Skeletal muscle satellite cell (primary cell): ENCODE measurements around the gene LMO7.

Source experiments
- H3K27me3 ChIP-seq: 2 replicates; pipeline ENCODE4 v1.7.0; 2013; ENCODE audit warnings: low read length; ENCODE audit not compliant: control insufficient read depth, insufficient read depth
- H3K36me3 ChIP-seq: 2 replicates; pipeline ENCODE4 v1.7.0; 2013; ENCODE audit warnings: mild to moderate bottlenecking, control low read depth, low read length; ENCODE audit not compliant: insufficient read depth
- H3K4me1 ChIP-seq: 2 replicates; pipeline ENCODE4 v1.7.0; 2013; ENCODE audit warnings: low read length; ENCODE audit not compliant: control insufficient read depth, insufficient read depth
- H3K4me2 ChIP-seq: 2 replicates; pipeline ENCODE4 v1.7.0; 2013; ENCODE audit warnings: mild to moderate bottlenecking, low read length
- H3K4me3 ChIP-seq: 2 replicates; pipeline ENCODE4 v1.7.0; 2013; ENCODE audit warnings: low read length
- H3K9ac ChIP-seq: 2 replicates; pipeline ENCODE4 v1.7.0; 2013; ENCODE audit warnings: mild to moderate bottlenecking, low read depth, low read length, moderate library complexity
- H3K9me3 ChIP-seq: replicated peaks from 2 replicates; pipeline ENCODE4 v1.7.0; 2013; ENCODE audit warnings: mild to moderate bottlenecking, control low read depth, low read length

The LMO7 gene

GRCh38 chr13:75700552-75700951 lies 64.4 kb downstream of the LMO7 start:
- Histone ChIP-seq H3K27me3 (no peaks in the 10 kb centered on the region), H3K4me2 (no peak overlapping the region), H3K9ac (no peak overlapping the region), H3K4me3 (no peak overlapping the region), H3K4me1 (peaks cover 52% of the 10 kb centered on the region), H3K36me3 (peaks cover 32% of the 10 kb centered on the region), H3K9me3 (no peaks in the 10 kb centered on the region)

GRCh38 chr13:75702476-75702875 lies 66.3 kb downstream of the LMO7 start:
- no peak overlapping the region for H3K4me3 ChIP-seq
- H3K9me3 ChIP-seq: no peaks in the 10 kb centered on the region
- H3K36me3 ChIP-seq: peaks cover 23% of the 10 kb centered on the region
- H3K4me1 ChIP-seq: peaks cover 59% of the 10 kb centered on the region
- H3K4me2 ChIP-seq: no peak overlapping the region
- no peak overlapping the region for H3K9ac ChIP-seq
- H3K27me3 ChIP-seq: no peaks in the 10 kb centered on the region

GRCh38 chr13:75703769-75704168 lies 67.6 kb downstream of the LMO7 start:
- no peak overlapping the region for H3K4me2 ChIP-seq
- peaks cover 59% of the 10 kb centered on the region for H3K4me1 ChIP-seq
- no peak overlapping the region for H3K9ac ChIP-seq
- H3K27me3 ChIP-seq: no peaks in the 10 kb centered on the region
- H3K36me3 ChIP-seq: peaks cover 23% of the 10 kb centered on the region
- H3K9me3 ChIP-seq: no peaks in the 10 kb centered on the region
- no peak overlapping the region for H3K4me3 ChIP-seq

DNA sequence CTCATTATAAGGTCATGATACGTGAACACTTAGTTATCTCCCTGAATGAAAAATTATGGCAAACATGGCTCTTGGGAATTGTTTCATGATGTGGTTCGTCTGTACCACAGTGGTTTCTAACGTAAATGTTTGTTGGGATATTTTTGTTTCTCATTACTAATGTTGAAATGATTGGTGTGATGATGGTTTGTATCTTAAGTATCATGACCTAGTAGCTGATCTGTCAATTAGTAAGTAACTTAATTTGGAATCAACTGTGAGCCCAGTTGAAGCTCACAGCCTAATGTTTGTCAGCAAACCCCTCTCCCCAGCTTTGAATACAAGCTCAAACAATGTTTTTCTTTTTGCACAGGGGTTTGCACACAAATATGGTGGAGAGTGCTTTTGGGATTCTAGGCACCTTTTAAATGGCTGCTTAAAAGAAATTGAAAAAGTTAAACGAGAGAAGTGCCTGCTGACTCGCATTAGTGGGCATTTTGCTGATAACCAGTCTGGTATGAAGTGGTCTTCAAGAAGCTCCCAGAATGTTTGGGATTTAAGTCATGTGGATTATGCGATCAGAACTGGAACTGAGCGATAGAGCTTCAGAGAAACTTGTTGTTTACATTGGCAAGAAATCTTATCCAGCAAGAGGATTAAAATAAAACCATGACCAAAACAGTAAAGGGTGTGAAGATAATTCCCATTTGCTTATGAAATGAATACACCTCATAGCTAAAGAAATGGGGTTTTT lies 68.2 kb downstream of the LMO7 start:
- Histone ChIP-seq H3K4me3 (no peak overlapping the region), H3K27me3 (no peaks in the 10 kb centered on the region), H3K36me3 (peaks cover 18% of the 10 kb centered on the region), H3K9me3 (no peaks in the 10 kb centered on the region), H3K4me2 (peak overlapping the region; percentile 58), H3K9ac (peak overlapping the region; percentile 48), H3K4me1 (peaks cover 59% of the 10 kb centered on the region)

DNA sequence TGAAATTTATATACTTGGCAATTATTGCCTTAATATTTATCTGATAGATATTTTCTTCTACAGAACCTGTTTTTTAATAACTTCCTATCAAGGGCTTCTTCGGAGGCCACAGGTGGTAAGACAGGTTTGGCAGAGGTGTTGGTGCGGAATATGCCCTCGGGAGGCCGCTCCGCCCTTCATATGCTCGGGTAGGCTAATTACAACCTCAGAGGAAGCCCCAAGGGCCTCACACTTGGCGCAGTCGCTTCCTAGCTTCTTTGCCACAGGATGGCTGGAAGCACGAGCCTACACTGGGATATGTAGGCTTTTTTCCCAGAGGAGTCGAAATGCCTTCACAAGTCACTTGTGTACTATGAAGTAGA lies 68.8 kb downstream of the LMO7 start:
- H3K4me1 ChIP-seq: peaks cover 59% of the 10 kb centered on the region
- H3K36me3 ChIP-seq: peaks cover 18% of the 10 kb centered on the region
- H3K4me2 ChIP-seq: peak overlapping the region; percentile 58
- no peaks in the 10 kb centered on the region for H3K9me3 ChIP-seq
- no peak overlapping the region for H3K4me3 ChIP-seq
- H3K9ac ChIP-seq: peak overlapping the region; percentile 48
- H3K27me3 ChIP-seq: no peaks in the 10 kb centered on the region

- Histone ChIP-seq H3K4me1 (peaks cover 58% of the 10 kb centered on the region), H3K9me3 (no peaks in the 10 kb centered on the region), H3K36me3 (peaks cover 18% of the 10 kb centered on the region), H3K9ac (peak overlapping the region; percentile 48), H3K4me3 (no peak overlapping the region), H3K27me3 (no peaks in the 10 kb centered on the region), H3K4me2 (peak overlapping the region; percentile 58)
Observed at GRCh38 chr13:75705395-75705794, 69.3 kb downstream of the LMO7 start.

DNA sequence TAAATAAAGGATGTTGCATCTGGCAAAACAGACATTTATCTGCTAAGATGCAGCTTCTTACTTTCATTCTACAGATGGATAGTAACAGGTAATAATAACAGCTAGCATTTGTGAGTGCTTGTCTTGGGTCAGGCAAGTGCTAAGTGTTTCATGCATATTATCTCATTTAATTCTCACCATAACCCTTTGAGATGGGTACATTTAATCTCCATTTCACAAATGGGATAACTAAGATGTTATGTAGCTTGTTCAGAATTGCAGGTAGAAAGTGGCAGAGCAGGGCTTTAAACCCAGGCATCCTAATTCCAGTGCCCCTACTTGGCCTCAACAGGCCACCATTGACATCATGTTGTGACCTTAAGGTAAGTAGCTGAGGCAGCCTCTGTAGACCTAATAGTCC lies 69.8 kb downstream of the LMO7 start:
- H3K36me3 ChIP-seq: peaks cover 14% of the 10 kb centered on the region
- peak overlapping the region; percentile 58 for H3K4me2 ChIP-seq
- no peaks in the 10 kb centered on the region for H3K9me3 ChIP-seq
- peak overlapping the region; percentile 13 for H3K4me3 ChIP-seq
- no peaks in the 10 kb centered on the region for H3K27me3 ChIP-seq
- H3K9ac ChIP-seq: peak overlapping the region; percentile 34
- peaks cover 53% of the 10 kb centered on the region for H3K4me1 ChIP-seq

GRCh38 chr13:75713852-75714251 lies 77.7 kb downstream of the LMO7 start:
- H3K9ac ChIP-seq: no peak overlapping the region
- peaks cover 29% of the 10 kb centered on the region for H3K4me1 ChIP-seq
- no peak overlapping the region for H3K4me2 ChIP-seq
- no peaks in the 10 kb centered on the region for H3K9me3 ChIP-seq
- no peak overlapping the region for H3K4me3 ChIP-seq
- peaks cover 37% of the 10 kb centered on the region for H3K36me3 ChIP-seq
- H3K27me3 ChIP-seq: no peaks in the 10 kb centered on the region

GRCh38 chr13:75715601-75716523 lies 79.7 kb downstream of the LMO7 start:
- H3K9me3 ChIP-seq: no peaks in the 10 kb centered on the region
- H3K27me3 ChIP-seq: no peaks in the 10 kb centered on the region
- H3K4me2 ChIP-seq: peak overlapping the region; percentile 26
- no peak overlapping the region for H3K4me3 ChIP-seq
- H3K36me3 ChIP-seq: peaks cover 47% of the 10 kb centered on the region
- peak overlapping the region; percentile 8 for H3K9ac ChIP-seq
- peaks cover 29% of the 10 kb centered on the region for H3K4me1 ChIP-seq

DNA sequence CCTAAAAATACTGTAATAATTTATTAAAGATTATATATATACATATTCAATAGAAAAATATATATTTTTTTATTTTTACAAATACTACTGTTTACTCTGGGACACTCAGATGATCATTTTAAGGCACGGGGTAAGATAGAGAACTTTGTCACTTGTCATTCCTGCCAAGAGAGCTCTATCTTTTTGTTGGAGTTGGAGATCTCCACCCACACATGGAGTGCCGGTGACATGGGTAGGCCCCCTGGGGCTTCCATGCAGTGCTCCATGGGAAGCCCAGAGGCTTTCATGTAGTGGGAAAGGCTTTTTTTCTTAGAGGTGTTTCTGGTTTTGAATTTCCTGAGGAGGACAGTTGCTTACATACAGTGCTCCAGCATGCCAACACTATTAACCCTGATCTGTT lies 81.4 kb downstream of the LMO7 start:
- H3K4me2 ChIP-seq: no peak overlapping the region
- H3K9ac ChIP-seq: no peak overlapping the region
- no peaks in the 10 kb centered on the region for H3K9me3 ChIP-seq
- H3K27me3 ChIP-seq: no peaks in the 10 kb centered on the region
- H3K4me3 ChIP-seq: no peak overlapping the region
- H3K4me1 ChIP-seq: peaks cover 26% of the 10 kb centered on the region
- peaks cover 38% of the 10 kb centered on the region for H3K36me3 ChIP-seq

DNA sequence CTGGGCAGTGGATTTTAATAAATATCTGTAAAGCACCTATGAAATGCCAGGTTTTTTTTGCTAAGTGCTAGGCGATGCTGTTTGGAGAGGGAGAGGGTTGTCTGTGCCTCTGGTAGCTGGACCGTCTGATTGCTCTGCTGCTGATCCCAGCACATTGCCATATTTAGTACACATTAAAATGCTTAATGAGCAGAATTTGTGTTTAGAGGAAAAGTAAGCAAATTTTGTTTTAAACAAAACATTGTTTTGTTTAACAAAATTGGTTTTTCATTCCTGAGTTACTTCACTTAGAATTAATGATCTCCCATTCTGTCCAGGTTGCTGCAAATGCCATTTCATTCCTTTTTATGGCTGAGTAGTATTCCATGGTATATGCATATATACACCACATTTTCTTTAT lies 85.2 kb downstream of the LMO7 start:
- peaks cover 18% of the 10 kb centered on the region for H3K36me3 ChIP-seq
- no peak overlapping the region for H3K4me2 ChIP-seq
- no peaks in the 10 kb centered on the region for H3K9me3 ChIP-seq
- H3K4me1 ChIP-seq: peaks cover 42% of the 10 kb centered on the region
- H3K4me3 ChIP-seq: no peak overlapping the region
- H3K9ac ChIP-seq: no peak overlapping the region
- H3K27me3 ChIP-seq: no peaks in the 10 kb centered on the region
